SK-N-SH (cell line): ENCODE data around the gene ZRANB2. TPM values are rescaled to one million over a fixed set of nuclear protein-coding genes. Genes with fewer than 3 reads are reported as not detected.
A peak's percentile ranks its signal among the peaks of the same experiment; 100 is the strongest.

ENCODE experiments used
- CTCF ChIA-PET: fragments of 300-600, 350-600 bp; formaldehyde crosslinking; extraction: SDS; loops from one replicate; lab custom pipeline; 2021; lab: Yijun Ruan, JAX
- POLR2A ChIA-PET: fragments of 350-600 bp; sonication (Branson Sonifier 250); formaldehyde crosslinking; extraction: SDS; loops from one replicate; lab custom pipeline; 2020; ENCODE audit warnings: antibody characterized with exemption, inconsistent platforms; lab: Yijun Ruan, JAX
- DNase-seq: peaks from one replicate; pipeline ENCODE4 v3.0.0; 2012
- H2AFZ ChIP-seq: fragments of 200-600 bp; sonication (generic); 2 replicates; pipeline ENCODE4 v1.8.1; 2016; ENCODE audit warnings: antibody characterized with exemption, mild to moderate bottlenecking, low read depth
- H3F3A ChIP-seq: fragments of 200-600 bp; sonication (generic); replicated peaks from 2 replicates; pipeline ENCODE3; 2016; ENCODE audit warnings: antibody characterized with exemption, mild to moderate bottlenecking; ENCODE audit not compliant: insufficient read depth
- H3K27ac ChIP-seq, 2 experiments: fragments of 200-500 bp in 1 of 2; fragments of 200-600 bp in 1 of 2; sonication (Bioruptor generic) in 1 of 2; sonication (generic), shearing (Covaris generic) in 1 of 2; 2 replicates each; pipeline versions ENCODE4 v1.5.1 to v1.6.1; 2014 to 2016; ENCODE audit warnings: low read depth in 2 of 2, inconsistent platforms in 1 of 2, low read length in 1 of 2, mild to moderate bottlenecking in 1 of 2, mixed read lengths in 1 of 2
- H3K27me3 ChIP-seq: fragments of 200-600 bp; sonication (generic), shearing (Covaris generic); 2 replicates; pipeline ENCODE4 v1.6.1; 2016; ENCODE audit warnings: mixed run types; ENCODE audit not compliant: insufficient read depth
- H3K36me3 ChIP-seq, 2 experiments: fragments of 200-500 bp in 1 of 2; fragments of 200-600 bp in 1 of 2; sonication (Bioruptor generic) in 1 of 2; sonication (generic) in 1 of 2; replicated peaks in 1 of 2; 2 replicates each; pipeline versions ENCODE3 to v1.5.1; 2014 to 2016; ENCODE audit warnings: low read length in 1 of 2, mild to moderate bottlenecking in 1 of 2; ENCODE audit not compliant: insufficient read depth in 2 of 2, control insufficient read depth in 1 of 2
- H3K4me1 ChIP-seq, 2 experiments: fragments of 200-500 bp in 1 of 2; fragments of 200-600 bp in 1 of 2; sonication (Bioruptor generic) in 1 of 2; sonication (generic), shearing (Covaris generic) in 1 of 2; 2 replicates each; pipeline versions ENCODE4 v1.5.1 to v1.6.1; 2014 to 2016; ENCODE audit warnings: low read depth in 1 of 2, low read length in 1 of 2, mixed run types in 1 of 2; ENCODE audit not compliant: insufficient read depth in 2 of 2, control insufficient read depth in 1 of 2
- H3K4me2 ChIP-seq: fragments of 200-600 bp; sonication (generic), shearing (Covaris generic); 2 replicates; pipeline ENCODE4 v1.6.1; 2017; ENCODE audit warnings: mixed run types
- H3K4me3 ChIP-seq, 2 experiments: fragments of 200-500 bp in 1 of 2; fragments of 200-600 bp in 1 of 2; sonication (Bioruptor generic) in 1 of 2; sonication (generic), shearing (Covaris generic) in 1 of 2; 2 replicates each; pipeline versions ENCODE4 v1.5.1 to v1.8.1; 2014 to 2016; ENCODE audit warnings: low read depth in 2 of 2, inconsistent platforms in 1 of 2, low read length in 1 of 2, mild to moderate bottlenecking in 1 of 2, mixed read lengths in 1 of 2, moderate library complexity in 1 of 2
- H3K79me2 ChIP-seq: fragments of 200-600 bp; sonication (generic); 2 replicates; pipeline ENCODE4 v1.8.1; 2017; ENCODE audit warnings: mild to moderate bottlenecking; ENCODE audit not compliant: insufficient read depth
- H3K9ac ChIP-seq: fragments of 200-600 bp; sonication (generic); 2 replicates; pipeline ENCODE4 v1.6.1; 2017; ENCODE audit warnings: mixed run types
- H3K9me2 ChIP-seq: fragments of 200-600 bp; sonication (generic); 2 replicates; pipeline ENCODE4 v1.6.1; 2017; ENCODE audit warnings: mixed run types
- H3K9me3 ChIP-seq: fragments of 200-600 bp; sonication (generic); 2 replicates; pipeline ENCODE4 v1.6.1; 2017; ENCODE audit warnings: mixed run types, mild to moderate bottlenecking, moderate library complexity
- H4K20me1 ChIP-seq: fragments of 200-600 bp; sonication (generic); 2 replicates; pipeline ENCODE4 v1.6.1; 2017; ENCODE audit warnings: mild to moderate bottlenecking, mixed run types; ENCODE audit not compliant: insufficient read depth
- ELF1 ChIP-seq: IDR thresholded peaks from 2 replicates; pipeline ENCODE4 v1.4.0; 2012
- FOXM1 ChIP-seq: IDR thresholded peaks from 2 replicates; pipeline ENCODE4 v1.4.0; 2012; ENCODE audit warnings: low read depth, mild to moderate bottlenecking
- JUND ChIP-seq: IDR thresholded peaks from 2 replicates; pipeline ENCODE4 v1.4.0; 2012
- MXI1 ChIP-seq: IDR thresholded peaks from 2 replicates; pipeline ENCODE4 v1.6.1; 2012; ENCODE audit warnings: mild to moderate bottlenecking, low read depth, low read length, improper control_type of control experiment
- NFIC ChIP-seq: IDR thresholded peaks from 2 replicates; pipeline ENCODE4 v1.4.0; 2012; ENCODE audit warnings: borderline replicate concordance
- NRF1 ChIP-seq: IDR thresholded peaks from 2 replicates; pipeline ENCODE4 v1.6.1; 2012; ENCODE audit warnings: low read depth, mild to moderate bottlenecking, low read length
- POLR2AphosphoS5 ChIP-seq: IDR thresholded peaks from 2 replicates; pipeline ENCODE4 v1.6.1; 2012; ENCODE audit warnings: low read depth, low read length
- RCOR1 ChIP-seq: fragments of 150-350 bp; IDR thresholded peaks from 2 replicates; pipeline ENCODE4 v1.6.1; 2017; ENCODE audit warnings: antibody characterized with exemption, low read length
- SIN3A ChIP-seq: IDR thresholded peaks from 2 replicates; pipeline ENCODE4 v1.6.1; 2012; ENCODE audit warnings: low read depth, mild to moderate bottlenecking, low read length, moderate library complexity, borderline replicate concordance
- SMC3 ChIP-seq: IDR thresholded peaks from 2 replicates; pipeline ENCODE4 v1.6.1; 2012; ENCODE audit warnings: low read depth, low read length, improper control_type of control experiment
- TAF1 ChIP-seq: IDR thresholded peaks from 2 replicates; pipeline ENCODE4 v1.6.1; 2012; ENCODE audit warnings: low read depth, mild to moderate bottlenecking, low read length, moderate library complexity, borderline replicate concordance
- TCF12 ChIP-seq: IDR thresholded peaks from 2 replicates; pipeline ENCODE4 v1.4.0; 2012
- TEAD4 ChIP-seq: IDR thresholded peaks from 2 replicates; pipeline ENCODE4 v1.4.0; 2012; ENCODE audit warnings: mild to moderate bottlenecking, borderline replicate concordance; ENCODE audit not compliant: insufficient read depth
- WGBS: methylation state at CpG from one replicate; pipeline ENCODE4 v1.1.6; 2017; ENCODE audit warnings: low lambda C conversion rate; 5-methylcytosine and 5-hydroxymethylcytosine counted together
- polyA plus RNA-seq, 3 experiments: library from polyadenylated mRNA; depleted of rRNA; stranded (reverse); fragments of >200 nt; gene quantifications; 2 replicates each; pipeline ENCODE4 v1.2.3, GENCODE V29; 2012
- TF ChIP-seq, protein P1 (sequence below): fragments of 150-350 bp; IDR thresholded peaks from 2 replicates; pipeline ENCODE4 v1.6.1; 2016; ENCODE audit warnings: mild to moderate bottlenecking, low read depth, low read length
- TF ChIP-seq, protein P2 (sequence below): IDR thresholded peaks from 2 replicates; pipeline ENCODE4 v1.4.0; 2012; ENCODE audit warnings: low read depth, borderline replicate concordance
- TF ChIP-seq, protein P3 (sequence below): IDR thresholded peaks from 2 replicates; pipeline ENCODE4; 2012
- TF ChIP-seq, protein P4 (sequence below): fragments of 200-600 bp; sonication (generic); IDR thresholded peaks from 2 replicates; pipeline ENCODE4 v1.6.1; 2017; ENCODE audit warnings: antibody characterized with exemption, mild to moderate bottlenecking, moderate library complexity

ZRANB2 gene
- polyA plus RNA-seq, 1 of the 3 experiments (the other 2 are of a cell fraction): 45.2 TPM

DNA sequence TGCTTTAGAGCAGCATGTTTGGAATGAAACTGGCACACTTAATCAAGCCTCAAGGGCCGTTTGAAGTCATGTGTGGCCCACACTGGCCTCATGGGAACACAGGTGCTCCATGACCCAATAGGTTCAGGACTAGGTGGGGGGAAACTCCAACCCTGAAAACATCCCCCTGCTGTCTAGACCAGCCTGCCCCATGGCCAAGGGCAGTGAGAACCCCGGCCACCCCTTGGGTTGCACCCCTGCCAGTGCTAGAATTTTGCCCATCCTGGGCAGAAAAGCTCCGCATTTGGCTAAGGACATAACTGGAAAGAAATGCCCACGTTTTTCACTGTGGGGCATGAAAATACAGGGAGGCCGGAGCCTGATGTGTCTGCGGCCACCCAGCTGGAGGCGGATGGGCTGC, 27.1 kb downstream of the ZRANB2 start:
- H3K4me1 ChIP-seq: peaks cover 0 to 3% of the 10 kb centered on the region in 2 experiments; a peak in 1 of 4 replicates
- ChIA-PET CTCF (interaction anchor here (0.6 kb wide), 1 partner anchor 546 kb away, joined by 3 read pairs; no protein-coding TSS in a partner anchor), POLR2A (no interaction called here)
- WGBS: 81% methylated on average over 6 of the region's 7 CpGs
- H3K4me3 ChIP-seq: no peak overlapping the region
- H3F3A ChIP-seq: peaks cover 41% of the 10 kb centered on the region
- H3K9ac ChIP-seq: no peak overlapping the region
- DNase-seq: no peak
- no peaks in the 10 kb centered on the region for H3K9me2 ChIP-seq
- no peak overlapping the region for H3K27ac ChIP-seq
- no peak for TF ChIP-seq ELF1
- no peak for TF ChIP-seq POLR2AphosphoS5
- no peak for TF ChIP-seq FOXM1
- H3K36me3 ChIP-seq: peaks cover 15 to 23% of the 10 kb centered on the region in 2 experiments
- no peak overlapping the region for H3K4me2 ChIP-seq
- no peaks in the 10 kb centered on the region for H3K27me3 ChIP-seq
- no peaks in the 10 kb centered on the region for H3K79me2 ChIP-seq
- no peaks in the 10 kb centered on the region for H4K20me1 ChIP-seq
- no peaks in the 10 kb centered on the region for H3K9me3 ChIP-seq
- H2AFZ ChIP-seq: no peak overlapping the region

DNA sequence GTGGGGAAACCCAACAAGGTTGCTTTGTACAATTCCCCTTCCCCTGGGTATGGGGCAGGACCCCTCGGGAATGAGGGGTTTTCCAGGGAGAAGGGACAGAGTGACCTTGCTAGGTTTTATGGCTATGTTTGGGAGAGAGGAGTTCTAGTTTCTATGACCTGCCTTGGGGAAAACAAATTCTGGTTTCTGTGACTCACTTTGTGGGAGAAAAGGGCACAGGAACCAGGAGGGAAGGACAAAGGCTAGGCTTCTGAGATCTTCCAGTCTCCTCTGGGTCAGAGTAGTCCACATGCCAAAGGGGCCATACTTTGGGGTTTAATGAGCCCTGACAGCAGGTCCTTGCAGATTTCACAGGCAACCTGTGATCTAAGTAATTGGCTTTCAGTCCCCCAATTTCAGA, 27.7 kb downstream of the ZRANB2 start:
- ChIA-PET CTCF (no interaction called here), POLR2A (no interaction called here)
- Histone ChIP-seq H3K4me1 (peaks cover 0 to 3% of the 10 kb centered on the region in 2 experiments; a peak in 1 of 4 replicates), H3K9me2 (no peaks in the 10 kb centered on the region), H3K9me3 (no peaks in the 10 kb centered on the region), H2AFZ (no peak overlapping the region), H3K27ac (no peak overlapping the region), H4K20me1 (no peaks in the 10 kb centered on the region), H3F3A (peaks cover 44% of the 10 kb centered on the region), H3K79me2 (no peaks in the 10 kb centered on the region), H3K36me3 (peaks cover 9 to 18% of the 10 kb centered on the region in 2 experiments), H3K9ac (no peak overlapping the region), H3K4me2 (no peak overlapping the region), H3K27me3 (no peaks in the 10 kb centered on the region), H3K4me3 (no peak overlapping the region)
- DNase-seq: no peak
- 22% methylated on average over 1 of the region's 1 CpG for WGBS
- TF ChIP-seq, protein P1, sequence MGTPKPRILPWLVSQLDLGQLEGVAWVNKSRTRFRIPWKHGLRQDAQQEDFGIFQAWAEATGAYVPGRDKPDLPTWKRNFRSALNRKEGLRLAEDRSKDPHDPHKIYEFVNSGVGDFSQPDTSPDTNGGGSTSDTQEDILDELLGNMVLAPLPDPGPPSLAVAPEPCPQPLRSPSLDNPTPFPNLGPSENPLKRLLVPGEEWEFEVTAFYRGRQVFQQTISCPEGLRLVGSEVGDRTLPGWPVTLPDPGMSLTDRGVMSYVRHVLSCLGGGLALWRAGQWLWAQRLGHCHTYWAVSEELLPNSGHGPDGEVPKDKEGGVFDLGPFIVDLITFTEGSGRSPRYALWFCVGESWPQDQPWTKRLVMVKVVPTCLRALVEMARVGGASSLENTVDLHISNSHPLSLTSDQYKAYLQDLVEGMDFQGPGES: no peak
- no peak for TF ChIP-seq MXI1
- no peak for TF ChIP-seq RCOR1

DNA sequence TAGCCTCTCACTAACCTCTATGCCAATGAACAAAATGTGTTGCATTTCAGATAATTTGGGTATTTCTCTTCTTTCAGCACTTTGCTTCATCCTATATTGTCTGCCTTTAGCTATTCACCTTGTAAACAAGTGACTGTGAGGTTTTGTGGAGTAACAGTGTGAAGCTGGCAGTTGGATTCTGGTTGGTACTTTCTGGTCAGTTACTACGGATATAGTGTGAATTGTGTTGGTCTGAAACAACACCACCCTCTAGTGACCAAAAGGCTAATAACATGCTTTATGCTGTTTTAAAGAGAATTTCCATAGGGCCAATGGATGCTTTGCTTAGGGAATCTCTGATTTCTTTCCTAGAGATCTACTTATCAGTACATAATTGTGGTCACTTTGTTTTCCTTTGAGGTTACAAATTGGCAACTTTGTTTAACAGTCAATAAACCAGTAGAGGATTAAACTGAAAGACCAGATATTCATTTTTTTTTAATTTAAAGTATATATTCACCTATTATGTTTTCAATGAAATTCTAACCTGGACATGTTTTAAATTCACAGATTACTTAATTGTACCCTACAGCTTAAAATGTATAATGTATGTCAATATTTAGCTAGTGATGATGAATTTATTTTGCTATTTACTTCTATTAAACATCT, 30.8 kb downstream of the ZRANB2 start:
- Histone ChIP-seq H4K20me1 (no peaks in the 10 kb centered on the region), H3K27ac (no peak overlapping the region), H3K4me3 (no peak overlapping the region), H3F3A (peaks cover 27% of the 10 kb centered on the region), H3K9me2 (no peaks in the 10 kb centered on the region), H3K27me3 (no peaks in the 10 kb centered on the region), H3K4me2 (no peak overlapping the region), H3K9me3 (no peaks in the 10 kb centered on the region), H3K4me1 (peaks cover 3 to 11% of the 10 kb centered on the region in 2 experiments; a peak in 1 of 4 replicates), H2AFZ (no peak overlapping the region), H3K79me2 (no peaks in the 10 kb centered on the region), H3K9ac (no peak overlapping the region), H3K36me3 (no peaks in the 10 kb centered on the region)
- DNase-seq: peak; percentile 77
- CTCF ChIA-PET: interaction anchor here (0.6 to 7.1 kb wide), 37 partner anchors 9 to 926 kb away, joined by 3 to 87 read pairs (median 4); no protein-coding TSS in a partner anchor
- POLR2A ChIA-PET: no interaction called here
- WGBS: 8% methylated on average over 1 of the region's 1 CpG
- TF ChIP-seq, protein P2, sequence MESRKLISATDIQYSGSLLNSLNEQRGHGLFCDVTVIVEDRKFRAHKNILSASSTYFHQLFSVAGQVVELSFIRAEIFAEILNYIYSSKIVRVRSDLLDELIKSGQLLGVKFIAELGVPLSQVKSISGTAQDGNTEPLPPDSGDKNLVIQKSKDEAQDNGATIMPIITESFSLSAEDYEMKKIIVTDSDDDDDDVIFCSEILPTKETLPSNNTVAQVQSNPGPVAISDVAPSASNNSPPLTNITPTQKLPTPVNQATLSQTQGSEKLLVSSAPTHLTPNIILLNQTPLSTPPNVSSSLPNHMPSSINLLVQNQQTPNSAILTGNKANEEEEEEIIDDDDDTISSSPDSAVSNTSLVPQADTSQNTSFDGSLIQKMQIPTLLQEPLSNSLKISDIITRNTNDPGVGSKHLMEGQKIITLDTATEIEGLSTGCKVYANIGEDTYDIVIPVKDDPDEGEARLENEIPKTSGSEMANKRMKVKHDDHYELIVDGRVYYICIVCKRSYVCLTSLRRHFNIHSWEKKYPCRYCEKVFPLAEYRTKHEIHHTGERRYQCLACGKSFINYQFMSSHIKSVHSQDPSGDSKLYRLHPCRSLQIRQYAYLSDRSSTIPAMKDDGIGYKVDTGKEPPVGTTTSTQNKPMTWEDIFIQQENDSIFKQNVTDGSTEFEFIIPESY: no peak
- TF ChIP-seq JUND (no peak), SMC3 (peak; percentile 87), NRF1 (0 out of 2 replicates have a peak, but pooled peaks have one; percentile 7), SIN3A (no peak), TCF12 (no peak), TAF1 (no peak), TEAD4 (no peak), NFIC (no peak)
- TF ChIP-seq, protein P3, sequence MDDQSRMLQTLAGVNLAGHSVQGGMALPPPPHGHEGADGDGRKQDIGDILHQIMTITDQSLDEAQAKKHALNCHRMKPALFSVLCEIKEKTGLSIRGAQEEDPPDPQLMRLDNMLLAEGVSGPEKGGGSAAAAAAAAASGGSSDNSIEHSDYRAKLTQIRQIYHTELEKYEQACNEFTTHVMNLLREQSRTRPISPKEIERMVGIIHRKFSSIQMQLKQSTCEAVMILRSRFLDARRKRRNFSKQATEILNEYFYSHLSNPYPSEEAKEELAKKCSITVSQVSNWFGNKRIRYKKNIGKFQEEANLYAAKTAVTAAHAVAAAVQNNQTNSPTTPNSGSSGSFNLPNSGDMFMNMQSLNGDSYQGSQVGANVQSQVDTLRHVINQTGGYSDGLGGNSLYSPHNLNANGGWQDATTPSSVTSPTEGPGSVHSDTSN: no peak
- TF ChIP-seq, protein P4, sequence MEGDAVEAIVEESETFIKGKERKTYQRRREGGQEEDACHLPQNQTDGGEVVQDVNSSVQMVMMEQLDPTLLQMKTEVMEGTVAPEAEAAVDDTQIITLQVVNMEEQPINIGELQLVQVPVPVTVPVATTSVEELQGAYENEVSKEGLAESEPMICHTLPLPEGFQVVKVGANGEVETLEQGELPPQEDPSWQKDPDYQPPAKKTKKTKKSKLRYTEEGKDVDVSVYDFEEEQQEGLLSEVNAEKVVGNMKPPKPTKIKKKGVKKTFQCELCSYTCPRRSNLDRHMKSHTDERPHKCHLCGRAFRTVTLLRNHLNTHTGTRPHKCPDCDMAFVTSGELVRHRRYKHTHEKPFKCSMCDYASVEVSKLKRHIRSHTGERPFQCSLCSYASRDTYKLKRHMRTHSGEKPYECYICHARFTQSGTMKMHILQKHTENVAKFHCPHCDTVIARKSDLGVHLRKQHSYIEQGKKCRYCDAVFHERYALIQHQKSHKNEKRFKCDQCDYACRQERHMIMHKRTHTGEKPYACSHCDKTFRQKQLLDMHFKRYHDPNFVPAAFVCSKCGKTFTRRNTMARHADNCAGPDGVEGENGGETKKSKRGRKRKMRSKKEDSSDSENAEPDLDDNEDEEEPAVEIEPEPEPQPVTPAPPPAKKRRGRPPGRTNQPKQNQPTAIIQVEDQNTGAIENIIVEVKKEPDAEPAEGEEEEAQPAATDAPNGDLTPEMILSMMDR: peak; percentile 81
